OCI-LY3 (cell line): Measurements from ENCODE around the gene CPXM2.

ENCODE experiments used
- H2AFZ ChIP-seq: fragments of 200-600, 300-600 bp; shearing (Covaris generic); 2 replicates; pipeline ENCODE4 v1.6.0; 2014; ENCODE audit warnings: antibody characterized with exemption, low read depth, low read length
- H3K27ac ChIP-seq: fragments of 200-600, 300-600 bp; sonication (generic); 2 replicates; pipeline ENCODE4 v1.5.1; 2014; ENCODE audit warnings: mild to moderate bottlenecking, low read length, moderate library complexity, mixed read lengths
- H3K27me3 ChIP-seq: fragments of 200-600, 300-600 bp; sonication (generic); 2 replicates; pipeline ENCODE4 v1.6.1; 2014; ENCODE audit warnings: low read depth, low read length, mixed read lengths
- H3K36me3 ChIP-seq: fragments of 200-600, 300-600 bp; sonication (generic); replicated peaks from 2 replicates; pipeline ENCODE3; 2014; ENCODE audit warnings: low read depth, low read length, mixed read lengths
- H3K4me1 ChIP-seq: fragments of 300-600, 200-600 bp; sonication (generic); 2 replicates; pipeline ENCODE4 v1.6.1; 2014; ENCODE audit warnings: low read length, mixed read lengths
- H3K4me2 ChIP-seq: fragments of 200-600, 300-600 bp; sonication (generic); 2 replicates; pipeline ENCODE4 v1.6.1; 2014; ENCODE audit warnings: low read length, mixed read lengths
- H3K4me3 ChIP-seq: fragments of 300-600, 200-600 bp; sonication (generic); 2 replicates; pipeline ENCODE4 v1.5.1; 2014; ENCODE audit warnings: antibody characterized with exemption, mild to moderate bottlenecking, low read length, moderate library complexity
- H3K79me2 ChIP-seq: fragments of 300-600, 200-600 bp; shearing (Covaris generic); 2 replicates; pipeline ENCODE4 v1.6.1; 2014; ENCODE audit warnings: mild to moderate bottlenecking, low read length, mixed read lengths
- H3K9ac ChIP-seq: fragments of 300-600, 200-600 bp; shearing (Covaris generic); 2 replicates; pipeline ENCODE4 v1.6.0; 2014; ENCODE audit warnings: mild to moderate bottlenecking, low read length, moderate library complexity
- H3K9me3 ChIP-seq: fragments of 200-600, 300-600 bp; shearing (Covaris generic); 2 replicates; pipeline ENCODE4 v1.6.1; 2014; ENCODE audit warnings: low read length, mixed read lengths; ENCODE audit not compliant: insufficient read depth
- H4K20me1 ChIP-seq: fragments of 200-600, 300-600 bp; sonication (generic); 2 replicates; pipeline ENCODE4 v1.6.1; 2016; ENCODE audit warnings: low read length, mixed read lengths; ENCODE audit not compliant: insufficient read depth
- CTCF ChIP-seq: fragments of 200-600, 300-600 bp; sonication (generic); IDR thresholded peaks from 2 replicates; pipeline ENCODE4 v1.5.1; 2014; ENCODE audit warnings: antibody characterized with exemption, low read length, low read depth
- EZH2phosphoT487 ChIP-seq: fragments of 200-600 bp; shearing (Covaris generic); IDR thresholded peaks from 2 replicates; pipeline ENCODE4 v1.6.1; 2018; ENCODE audit warnings: antibody characterized with exemption, mixed run types, low read depth

CPXM2 gene

GRCh38 chr10:123751342-123752134, 140.1 kb downstream of the CPXM2 start:
- H3K4me3 ChIP-seq: no peak overlapping the region
- H3K4me1 ChIP-seq: no peaks in the 10 kb centered on the region
- no peaks in the 10 kb centered on the region for H3K9me3 ChIP-seq
- H3K27me3 ChIP-seq: no peaks in the 10 kb centered on the region
- H4K20me1 ChIP-seq: no peaks in the 10 kb centered on the region
- no peak overlapping the region for H3K4me2 ChIP-seq
- H3K79me2 ChIP-seq: no peaks in the 10 kb centered on the region
- TF ChIP-seq EZH2phosphoT487 (no peak), CTCF (no peak)
- no peak overlapping the region for H3K9ac ChIP-seq
- no peak overlapping the region for H2AFZ ChIP-seq
- H3K36me3 ChIP-seq: no peaks in the 10 kb centered on the region
- no peak overlapping the region for H3K27ac ChIP-seq

- TF ChIP-seq CTCF: no peak
- no peak for TF ChIP-seq EZH2phosphoT487
- Histone ChIP-seq H3K27me3 (no peaks in the 10 kb centered on the region), H3K9me3 (no peaks in the 10 kb centered on the region), H3K27ac (no peak overlapping the region), H3K4me1 (no peaks in the 10 kb centered on the region), H3K4me2 (no peak overlapping the region), H2AFZ (no peak overlapping the region), H3K36me3 (no peaks in the 10 kb centered on the region), H4K20me1 (no peaks in the 10 kb centered on the region), H3K4me3 (no peak overlapping the region), H3K9ac (no peak overlapping the region), H3K79me2 (no peaks in the 10 kb centered on the region)
These were observed 140.7 kb downstream of the CPXM2 start for GRCh38 chr10:123750901-123751300.

GRCh38 chr10:123748711-123749110, 142.9 kb downstream of the CPXM2 start:
- H3K9me3 ChIP-seq: no peaks in the 10 kb centered on the region
- H3K9ac ChIP-seq: no peak overlapping the region
- no peaks in the 10 kb centered on the region for H3K79me2 ChIP-seq
- H3K4me2 ChIP-seq: no peak overlapping the region
- no peak overlapping the region for H2AFZ ChIP-seq
- H3K4me1 ChIP-seq: no peaks in the 10 kb centered on the region
- no peak overlapping the region for H3K27ac ChIP-seq
- no peak overlapping the region for H3K4me3 ChIP-seq
- no peaks in the 10 kb centered on the region for H4K20me1 ChIP-seq
- no peaks in the 10 kb centered on the region for H3K27me3 ChIP-seq
- H3K36me3 ChIP-seq: no peaks in the 10 kb centered on the region
- no peak for TF ChIP-seq EZH2phosphoT487
- no peak for TF ChIP-seq CTCF

GRCh38 chr10:123747426-123747825, 144.2 kb downstream of the CPXM2 start:
- no peaks in the 10 kb centered on the region for H3K9me3 ChIP-seq
- no peaks in the 10 kb centered on the region for H3K27me3 ChIP-seq
- H3K79me2 ChIP-seq: no peaks in the 10 kb centered on the region
- no peak overlapping the region for H3K9ac ChIP-seq
- no peak overlapping the region for H3K4me2 ChIP-seq
- no peak overlapping the region for H3K27ac ChIP-seq
- TF ChIP-seq CTCF: no peak
- no peaks in the 10 kb centered on the region for H4K20me1 ChIP-seq
- no peak overlapping the region for H2AFZ ChIP-seq
- H3K4me3 ChIP-seq: no peak overlapping the region
- no peaks in the 10 kb centered on the region for H3K36me3 ChIP-seq
- no peaks in the 10 kb centered on the region for H3K4me1 ChIP-seq
